Small intestine (tissue), 7 donors: ENCODE measurements around the gene SEC24B. TPM values are rescaled to one million over a fixed set of nuclear protein-coding genes. Genes with fewer than 3 reads are reported as not detected.

ENCODE experiments used
- DNase-seq, 2 donors: peaks; one replicate each; pipeline versions ENCODE4 v3.0.0 to v3.0.0-alpha.2; 2013
- FAIRE-seq: peaks from 2 replicates; lab custom pipeline; 2012; peaks lifted over from hg19 to GRCh38; lab: Jason Lieb, UNC
- H3K27ac ChIP-seq, 3 donors: one replicate each; pipeline ENCODE4 v1.5.1; 2013; ENCODE audit warnings: low read length in 2 of 3, mild to moderate bottlenecking in 2 of 3, control low read depth in 1 of 3, inconsistent platforms in 1 of 3, low read depth in 1 of 3, moderate library complexity in 1 of 3
- H3K27me3 ChIP-seq, 3 donors: one replicate each; pipeline ENCODE4 v1.6.1; 2013; ENCODE audit warnings: low read length in 3 of 3, inconsistent platforms in 1 of 3; ENCODE audit not compliant: control insufficient read depth in 3 of 3, insufficient read depth in 3 of 3
- H3K36me3 ChIP-seq, 3 donors: one replicate each; pipeline ENCODE4 v1.6.1; 2013; ENCODE audit warnings: low read length in 3 of 3, inconsistent platforms in 1 of 3, low read depth in 1 of 3, mild to moderate bottlenecking in 1 of 3, moderate library complexity in 1 of 3; ENCODE audit not compliant: control insufficient read depth in 3 of 3, insufficient read depth in 2 of 3
- H3K4me1 ChIP-seq, 3 donors: one replicate each; pipeline ENCODE4 v1.6.1; 2013; ENCODE audit warnings: low read length in 2 of 3, inconsistent platforms in 1 of 3, low read depth in 1 of 3, mild to moderate bottlenecking in 1 of 3, moderate library complexity in 1 of 3; ENCODE audit not compliant: control insufficient read depth in 3 of 3, insufficient read depth in 2 of 3
- H3K4me3 ChIP-seq, 3 donors: one replicate each; pipeline ENCODE4 v1.5.1; 2013; ENCODE audit warnings: low read length in 3 of 3, control low read depth in 1 of 3, inconsistent platforms in 1 of 3, low read depth in 1 of 3, mild to moderate bottlenecking in 1 of 3, moderate library complexity in 1 of 3
- H3K9me3 ChIP-seq, 2 donors: one replicate each; pipeline ENCODE4 v1.6.1; 2013; ENCODE audit warnings: low read depth in 1 of 2, low read length in 1 of 2; ENCODE audit not compliant: control insufficient read depth in 2 of 2, insufficient read depth in 1 of 2
- WGBS, 3 donors: extraction: QIAGEN DNeasy Blood & Tissue Kit; methylation state at CpG; one replicate each; pipeline ENCODE4 v1.1.7; 2013; 5-methylcytosine and 5-hydroxymethylcytosine counted together
- polyA plus RNA-seq, 4 donors: library from polyadenylated mRNA; stranded (reverse) in 3 of 4; unstranded in 1 of 4; fragments of 200-250 nt in 3 of 4; fragments of 120-200 nt in 1 of 4; gene quantifications; one replicate each; pipeline versions ENCODE4 v1.2.1 to v1.2.3, GENCODE V29; 2013
- donor health status: healthy with polysubstance abuse.
- donor health status: control.
- donor health status: control.
- donor health status: Bipolar disorder and iron deficiency.
- donor health status: healthy.

SEC24B gene
- polyA plus RNA-seq, 4 donors: 9.5 to 28.7 (median 10.6) TPM

GRCh38 chr4:109559983-109560686 lies 126.5 kb downstream of the SEC24B start, which contains the start of gene MCUB:
Gene MCUB (plus strand): TSS chr4:109560246. CDS start chr4:109560338, 92 bp downstream.
- Histone ChIP-seq H3K4me1 (peaks cover 0 to 4% (median 3%) of the 10 kb centered on the region in 3 donors), H3K27me3 (peaks cover 0 to 16% (median 0%) of the 10 kb centered on the region in 3 donors), H3K9me3 (no peaks in the 10 kb centered on the region), H3K36me3 (no peaks in the 10 kb centered on the region), H3K4me3 (peak within 1 kb of the TSS; percentile 62 to 68 (median 63)), H3K27ac (peak within 1 kb of the TSS; percentile 37 to 93 (median 46))
- DNase-seq (peak; percentile 86 to 90), FAIRE-seq (no peak)
- 1% methylated on average over 52 to 73 of the region's 73 CpGs for WGBS, 3 donors

- Histone ChIP-seq H3K27me3 (peaks cover 0 to 16% (median 0%) of the 10 kb centered on the region in 3 donors), H3K4me1 (peaks cover 0 to 4% (median 3%) of the 10 kb centered on the region in 3 donors), H3K36me3 (no peaks in the 10 kb centered on the region), H3K27ac (peak overlapping the region; percentile 35 to 93 (median 46)), H3K9me3 (no peaks in the 10 kb centered on the region), H3K4me3 (peak overlapping the region; percentile 62 to 68 (median 63))
- FAIRE-seq (no peak), DNase-seq (peak; percentile 53 to 63)
- 0 to 1% (median 0%) methylated on average over 29 of the region's 29 CpGs for WGBS, 3 donors
These were observed 127.3 kb downstream of the SEC24B start for GRCh38 chr4:109560687-109561461.

GRCh38 chr4:109562457-109563239 lies 129.0 kb downstream of the SEC24B start:
- Histone ChIP-seq H3K9me3 (no peaks in the 10 kb centered on the region), H3K4me3 (no peak overlapping the region), H3K4me1 (peaks cover 0 to 4% (median 3%) of the 10 kb centered on the region in 3 donors), H3K36me3 (no peaks in the 10 kb centered on the region), H3K27me3 (peaks cover 0 to 16% (median 0%) of the 10 kb centered on the region in 3 donors), H3K27ac (no peak overlapping the region)
- DNase-seq (no peak), FAIRE-seq (no peak)
- 92 to 95% (median 92%) methylated on average over 6 of the region's 6 CpGs for WGBS, 3 donors

GRCh38 chr4:109571494-109571893 lies 137.9 kb downstream of the SEC24B start:
- H3K9me3 ChIP-seq: peaks cover 0 to 7% of the 10 kb centered on the region in 2 donors
- FAIRE-seq (no peak), DNase-seq (no peak)
- no peaks in the 10 kb centered on the region for H3K36me3 ChIP-seq
- WGBS, 3 donors: 91 to 98% (median 96%) methylated on average over 3 of the region's 3 CpGs
- H3K4me1 ChIP-seq: no peaks in the 10 kb centered on the region
- H3K27me3 ChIP-seq: no peaks in the 10 kb centered on the region
- H3K4me3 ChIP-seq: no peak overlapping the region
- H3K27ac ChIP-seq: no peak overlapping the region

GRCh38 chr4:109572154-109572553 lies 138.5 kb downstream of the SEC24B start:
- WGBS, 3 donors: 93 to 99% (median 97%) methylated on average over 3 of the region's 3 CpGs
- H3K9me3 ChIP-seq: peaks cover 0 to 7% of the 10 kb centered on the region in 2 donors

GRCh38 chr4:109574443-109574850 lies 140.8 kb downstream of the SEC24B start:
- 59 to 69% (median 61%) methylated on average over 6 of the region's 6 CpGs for WGBS, 3 donors
- Histone ChIP-seq H3K9me3 (peaks cover 0 to 7% of the 10 kb centered on the region in 2 donors), H3K27ac (no peak overlapping the region), H3K27me3 (no peaks in the 10 kb centered on the region), H3K4me3 (no peak overlapping the region), H3K4me1 (no peaks in the 10 kb centered on the region), H3K36me3 (no peaks in the 10 kb centered on the region)
- DNase-seq (peak; percentile 47 to 75), FAIRE-seq (no peak)

More at GRCh38 chr4:109572154-109572553, 138.5 kb downstream of the SEC24B start:
- H3K27ac ChIP-seq: no peak overlapping the region
- DNase-seq (no peak), FAIRE-seq (no peak)
- H3K36me3 ChIP-seq: no peaks in the 10 kb centered on the region
- H3K27me3 ChIP-seq: no peaks in the 10 kb centered on the region
- no peak overlapping the region for H3K4me3 ChIP-seq
- H3K4me1 ChIP-seq: no peaks in the 10 kb centered on the region

- Histone ChIP-seq H3K4me3 (no peak overlapping the region), H3K9me3 (peaks cover 0 to 7% of the 10 kb centered on the region in 2 donors), H3K27ac (no peak overlapping the region), H3K36me3 (no peaks in the 10 kb centered on the region), H3K4me1 (no peaks in the 10 kb centered on the region), H3K27me3 (no peaks in the 10 kb centered on the region)
- no peak for FAIRE-seq
- 78 to 79% (median 79%) methylated on average over 7 of the region's 7 CpGs for WGBS, 3 donors
- DNase-seq: no peak
These were observed 141.6 kb downstream of the SEC24B start for GRCh38 chr4:109574931-109575804.
